IMR-90 (cell line): Measurements from ENCODE around the gene TMEM72. TPM values are rescaled to one million over a fixed set of nuclear protein-coding genes. Genes with fewer than 3 reads are reported as not detected.

ENCODE experiments used
- ATAC-seq: fragments of 200-7000 bp; cut with Tn5 transposase; 2 replicates; pipeline ENCODE4 v1.9.1; 2020; ENCODE audit warnings: low read depth, mild to moderate bottlenecking, moderate library complexity
- BruUV-seq: library from RNA; stranded (reverse); fragments of 400-500 nt; replicated peaks from 2 replicates; lab custom pipeline; 2021; lab: Mats Ljungman, UMichigan
- CTCF ChIA-PET: fragments of 300-600 bp; formaldehyde crosslinking; extraction: SDS; loops from one replicate; lab custom pipeline; 2021; ENCODE audit warnings: antibody characterized with exemption; lab: Yijun Ruan, JAX
- POLR2A ChIA-PET: fragments of 300-600 bp; sonication (Branson Sonifier 250); formaldehyde crosslinking; loops from one replicate; lab custom pipeline; 2022; ENCODE audit warnings: antibody characterized with exemption; ENCODE audit not compliant: unreplicated experiment; lab: Charles Lee
- DNase-seq: peaks from one replicate; pipeline ENCODE4 v3.0.0; 2013
- H2AFZ ChIP-seq: replicated peaks from 2 replicates; pipeline ENCODE3; 2013; ENCODE audit warnings: low read length, mild to moderate bottlenecking; ENCODE audit not compliant: poor library complexity
- H2AK5ac ChIP-seq: 2 replicates; pipeline ENCODE4 v1.6.1; 2013; ENCODE audit warnings: low read depth, low read length, inconsistent platforms
- H2AK9ac ChIP-seq: replicated peaks from 2 replicates; pipeline ENCODE3; 2013; ENCODE audit warnings: mild to moderate bottlenecking, low read depth, low read length, moderate library complexity; ENCODE audit not compliant: poor library complexity
- H2BK120ac ChIP-seq: 2 replicates; pipeline ENCODE4 v1.6.1; 2013; ENCODE audit warnings: low read depth, low read length, inconsistent platforms
- H2BK15ac ChIP-seq: 3 replicates; pipeline ENCODE4 v1.6.1; 2013; ENCODE audit warnings: low read depth, low read length, inconsistent platforms
- H2BK20ac ChIP-seq: 2 replicates; pipeline ENCODE4 v1.6.1; 2013; ENCODE audit warnings: low read depth, mild to moderate bottlenecking, inconsistent platforms, low read length, moderate library complexity
- H2BK5ac ChIP-seq: 2 replicates; pipeline ENCODE4 v1.6.1; 2013; ENCODE audit warnings: mild to moderate bottlenecking, low read depth, low read length, inconsistent platforms; ENCODE audit not compliant: poor library complexity, severe bottlenecking
- H3K14ac ChIP-seq: replicated peaks from 2 replicates; pipeline ENCODE4 v1.6.1; 2013; ENCODE audit warnings: low read depth, low read length, inconsistent platforms
- H3K18ac ChIP-seq: 2 replicates; pipeline ENCODE4 v1.6.1; 2013; ENCODE audit warnings: low read depth, low read length, control low read depth
- H3K23ac ChIP-seq: 2 replicates; pipeline ENCODE4 v1.6.1; 2013; ENCODE audit warnings: low read depth, low read length, inconsistent platforms
- H3K27ac ChIP-seq: 2 replicates; pipeline ENCODE4 v1.5.1; 2013; ENCODE audit warnings: mild to moderate bottlenecking, control low read depth, low read length; ENCODE audit not compliant: insufficient read depth
- H3K27me3 ChIP-seq: 2 replicates; pipeline ENCODE4 v1.6.1; 2013; ENCODE audit warnings: low read length; ENCODE audit not compliant: control insufficient read depth, insufficient read depth
- H3K36me3 ChIP-seq: 2 replicates; pipeline ENCODE4 v1.6.1; 2013; ENCODE audit warnings: low read length, mixed read lengths; ENCODE audit not compliant: control insufficient read depth, insufficient read depth
- H3K4ac ChIP-seq: 2 replicates; pipeline ENCODE4 v1.6.1; 2013; ENCODE audit warnings: low read depth, low read length, inconsistent platforms
- H3K4me1 ChIP-seq: 2 replicates; pipeline ENCODE4 v1.6.1; 2013; ENCODE audit warnings: low read length, mixed read lengths; ENCODE audit not compliant: control insufficient read depth, insufficient read depth
- H3K4me2 ChIP-seq: 2 replicates; pipeline ENCODE4 v1.6.1; 2013; ENCODE audit warnings: low read depth, mild to moderate bottlenecking, control low read depth, low read length, moderate library complexity
- H3K4me3 ChIP-seq: 2 replicates; pipeline ENCODE4 v1.5.1; 2013; ENCODE audit warnings: low read depth, mild to moderate bottlenecking, control low read depth, low read length, moderate library complexity; ENCODE audit not compliant: insufficient read depth
- H3K56ac ChIP-seq: 2 replicates; pipeline ENCODE4 v1.6.1; 2013; ENCODE audit warnings: low read length, inconsistent platforms; ENCODE audit not compliant: insufficient read depth; ENCODE audit errors: extremely low read depth
- H3K79me1 ChIP-seq, 2 experiments: 2 replicates each; pipeline ENCODE4 v1.6.1; 2013; ENCODE audit warnings: low read length in 2 of 2, inconsistent platforms in 1 of 2, low read depth in 1 of 2
- H3K9ac ChIP-seq: 2 replicates; pipeline ENCODE4 v1.6.1; 2013; ENCODE audit warnings: low read depth, low read length, control low read depth
- H3K9me1 ChIP-seq: 2 replicates; pipeline ENCODE4 v1.6.1; 2013; ENCODE audit warnings: low read length, inconsistent platforms; ENCODE audit not compliant: insufficient read depth
- H3K9me3 ChIP-seq: 2 replicates; pipeline ENCODE4 v1.6.1; 2013; ENCODE audit warnings: low read length; ENCODE audit not compliant: control insufficient read depth, insufficient read depth
- H4K20me1 ChIP-seq: 2 replicates; pipeline ENCODE4 v1.6.1; 2013; ENCODE audit warnings: low read length, inconsistent platforms; ENCODE audit not compliant: insufficient read depth
- H4K5ac ChIP-seq: 2 replicates; pipeline ENCODE4 v1.6.1; 2013; ENCODE audit warnings: mild to moderate bottlenecking, low read depth, low read length, control low read depth
- H4K8ac ChIP-seq, 2 experiments: 2 replicates each; pipeline ENCODE4 v1.6.1; 2013; ENCODE audit warnings: low read depth in 2 of 2, low read length in 2 of 2, control low read depth in 1 of 2, inconsistent platforms in 1 of 2
- H4K91ac ChIP-seq: 2 replicates; pipeline ENCODE4 v1.6.1; 2013; ENCODE audit warnings: low read depth, low read length, inconsistent platforms; ENCODE audit not compliant: insufficient read depth
- BHLHE40 ChIP-seq: fragments of 150-350 bp; IDR thresholded peaks from 2 replicates; pipeline ENCODE4 v1.6.1; 2016; ENCODE audit warnings: mild to moderate bottlenecking, low read depth, low read length
- CHD1 ChIP-seq: IDR thresholded peaks from 2 replicates; pipeline ENCODE4 v1.6.1; 2012; ENCODE audit warnings: low read depth, low read length, improper control_type of control experiment
- CTCF ChIP-seq: conservative IDR thresholded peaks from 2 replicates; pipeline ENCODE4 v1.5.1; 2012; ENCODE audit warnings: mild to moderate bottlenecking, low read depth, low read length, improper control_type of control experiment
- FOS ChIP-seq: fragments of 150-350 bp; IDR thresholded peaks from 2 replicates; pipeline ENCODE4 v1.6.1; 2016; ENCODE audit warnings: low read depth, low read length
- MAFK ChIP-seq: IDR thresholded peaks from 2 replicates; pipeline ENCODE4 v1.6.1; 2012; ENCODE audit warnings: low read depth, low read length, improper control_type of control experiment
- MAZ ChIP-seq: IDR thresholded peaks from 2 replicates; pipeline ENCODE4 v1.6.1; 2012; ENCODE audit warnings: low read depth, mild to moderate bottlenecking, low read length, improper control_type of control experiment, moderate library complexity, borderline replicate concordance
- MXI1 ChIP-seq: IDR thresholded peaks from 2 replicates; pipeline ENCODE4 v1.6.1; 2012; ENCODE audit warnings: low read depth, mild to moderate bottlenecking, low read length, moderate library complexity, borderline replicate concordance
- NFE2L2 ChIP-seq: fragments of 150-350 bp; IDR thresholded peaks from 2 replicates; pipeline ENCODE4 v1.6.1; 2016; ENCODE audit warnings: low read depth, mild to moderate bottlenecking, low read length
- POLR2A ChIP-seq: IDR thresholded peaks from 2 replicates; pipeline ENCODE4 v1.6.1; 2012; ENCODE audit warnings: mild to moderate bottlenecking, low read depth, low read length
- RAD21 ChIP-seq: IDR thresholded peaks from 2 replicates; pipeline ENCODE4 v1.6.1; 2012; ENCODE audit warnings: low read length, improper control_type of control experiment
- RCOR1 ChIP-seq: IDR thresholded peaks from 2 replicates; pipeline ENCODE4 v1.6.1; 2012; ENCODE audit warnings: mild to moderate bottlenecking, low read length, improper control_type of control experiment; ENCODE audit not compliant: insufficient replicate concordance
- SMC3 ChIP-seq: fragments of 150-350 bp; IDR thresholded peaks from 2 replicates; pipeline ENCODE4 v1.6.1; 2016; ENCODE audit warnings: low read depth, mild to moderate bottlenecking, antibody characterized with exemption, low read length, moderate library complexity
- USF2 ChIP-seq: fragments of 150-350 bp; IDR thresholded peaks from 2 replicates; pipeline ENCODE4 v1.6.1; 2017; ENCODE audit warnings: mild to moderate bottlenecking, antibody characterized with exemption, low read length, low read depth
- WGBS, 2 experiments: methylation state at CpG; one replicate each; pipeline versions ENCODE4 v1.1.5 to v1.1.7; 2013; ENCODE audit warnings: missing lambda C conversion rate in 2 of 2; ENCODE audit not compliant: insufficient read length in 1 of 2; ENCODE audit errors: extremely low coverage in 2 of 2; 5-methylcytosine and 5-hydroxymethylcytosine counted together
- dilution Hi-C: fragments of 300-500 bp; cut with HindIII; formaldehyde crosslinking; loops from one replicate; pipeline ENCODE4 v1.14.3; 2018; ENCODE audit warnings: low sequenced_read_pairs; ENCODE audit not compliant: unreplicated experiment
- in situ Hi-C: fragments of 300-500 bp; cut with MboI; formaldehyde crosslinking; loops from 3 replicates; pipeline ENCODE4 v1.14.3; 2019; ENCODE audit warnings: low sequenced_read_pairs, inconsistent platforms, mixed read lengths
- intact Hi-C: fragments of 100-400 bp; cut with micrococcal nuclease; formaldehyde crosslinking; loops from 2 replicates; pipeline ENCODE4 v1.10.0; 2022
- polyA plus RNA-seq, 3 experiments: library from polyadenylated mRNA; depleted of rRNA; stranded (reverse); fragments of >200 nt; gene quantifications; 2 replicates each; pipeline ENCODE4 v1.2.3, GENCODE V29; 2012; ENCODE audit warnings: low replicate concordance in 1 of 3
- total RNA-seq: library from RNA; depleted of rRNA; stranded (reverse); fragments of >200 nt; gene quantifications from 2 replicates; pipeline ENCODE4 v1.2.3, GENCODE V29; 2012
- TF ChIP-seq, protein P1 (sequence below): fragments of 150-350 bp; IDR thresholded peaks from 2 replicates; pipeline ENCODE4 v1.6.1; 2016; ENCODE audit warnings: low read depth, mild to moderate bottlenecking, low read length, moderate library complexity, borderline replicate concordance

Gene TMEM72
- total and polyA plus RNA-seq, 2 of the 4 experiments (the other 2 are of a cell fraction): not detected

DNA sequence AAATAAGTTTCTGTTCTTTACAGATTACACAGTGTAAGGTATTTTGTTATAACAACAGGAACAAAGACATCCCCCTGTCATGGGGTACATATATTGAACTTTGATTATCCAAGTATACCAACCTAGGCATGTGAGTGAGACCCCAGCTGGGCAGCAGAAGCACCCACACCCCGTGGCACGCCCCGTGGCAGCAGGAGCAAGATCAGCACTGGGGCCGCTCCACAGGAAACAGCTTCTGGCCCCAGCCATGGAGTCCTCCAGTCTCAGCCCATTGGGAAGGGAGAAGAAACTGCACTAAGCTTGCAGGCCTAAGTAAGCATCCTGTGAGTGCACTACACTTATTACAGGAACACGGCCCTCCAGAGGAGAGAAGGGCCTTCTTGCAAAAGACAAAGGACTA is 24.2 kb upstream of the TMEM72 start:
- H2BK5ac ChIP-seq: no peak overlapping the region
- no peaks in the 10 kb centered on the region for H3K36me3 ChIP-seq
- no peak overlapping the region for H2BK120ac ChIP-seq
- H2BK15ac ChIP-seq: no peak overlapping the region
- no peaks in the 10 kb centered on the region for H4K20me1 ChIP-seq
- H2AFZ ChIP-seq: no peak overlapping the region
- H3K27ac ChIP-seq: no peak overlapping the region
- H4K8ac ChIP-seq: no peak overlapping the region
- no peak overlapping the region for H2AK9ac ChIP-seq
- no peak overlapping the region for H4K5ac ChIP-seq
- CTCF ChIA-PET: no interaction called here
- no peak overlapping the region for H3K4ac ChIP-seq
- no peaks in the 10 kb centered on the region for H3K4me1 ChIP-seq
- intact Hi-C loops: no loop called here
- no peak overlapping the region for H3K14ac ChIP-seq
- H3K9me1 ChIP-seq: no peaks in the 10 kb centered on the region
- no peaks in the 10 kb centered on the region for H3K79me1 ChIP-seq
- H3K23ac ChIP-seq: no peak overlapping the region
- H3K18ac ChIP-seq: no peak overlapping the region
- H3K9ac ChIP-seq: no peak overlapping the region
- H3K4me3 ChIP-seq: no peak overlapping the region
- TF ChIP-seq CHD1 (no peak), RCOR1 (no peak), BHLHE40 (no peak), CTCF (no peak), MXI1 (no peak), USF2 (no peak), MAFK (no peak), SMC3 (no peak), FOS (no peak), POLR2A (no peak), RAD21 (no peak), MAZ (no peak), NFE2L2 (no peak)
- TF ChIP-seq, protein P1, sequence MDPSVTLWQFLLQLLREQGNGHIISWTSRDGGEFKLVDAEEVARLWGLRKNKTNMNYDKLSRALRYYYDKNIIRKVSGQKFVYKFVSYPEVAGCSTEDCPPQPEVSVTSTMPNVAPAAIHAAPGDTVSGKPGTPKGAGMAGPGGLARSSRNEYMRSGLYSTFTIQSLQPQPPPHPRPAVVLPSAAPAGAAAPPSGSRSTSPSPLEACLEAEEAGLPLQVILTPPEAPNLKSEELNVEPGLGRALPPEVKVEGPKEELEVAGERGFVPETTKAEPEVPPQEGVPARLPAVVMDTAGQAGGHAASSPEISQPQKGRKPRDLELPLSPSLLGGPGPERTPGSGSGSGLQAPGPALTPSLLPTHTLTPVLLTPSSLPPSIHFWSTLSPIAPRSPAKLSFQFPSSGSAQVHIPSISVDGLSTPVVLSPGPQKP: no peak
- no peak overlapping the region for H2BK20ac ChIP-seq
- H2AK5ac ChIP-seq: no peak overlapping the region
- H3K4me2 ChIP-seq: no peak overlapping the region
- no TSS peak for BruUV-seq
- no CpG with 5 or more reads among the region's 5 CpGs for WGBS, 2 experiments
- no peak overlapping the region for H4K91ac ChIP-seq
- POLR2A ChIA-PET: no interaction called here
- ATAC-seq: no peak
- H3K27me3 ChIP-seq: peaks cover 40% of the 10 kb centered on the region
- H3K9me3 ChIP-seq: no peaks in the 10 kb centered on the region
- DNase-seq: no peak
- no peak overlapping the region for H3K56ac ChIP-seq
- dilution Hi-C loops: no loop called here
- in situ Hi-C loops: no loop called here
